Type B pancreatic cell (in vitro differentiated cells): ENCODE results near the gene CEBPG. TPM values are rescaled to one million over a fixed set of nuclear protein-coding genes. Genes with fewer than 3 reads are reported as not detected.

Source experiments
- DNase-seq: peaks from one replicate; pipeline ENCODE4 v3.0.0; 2021; ENCODE audit warnings: mixed read lengths; ENCODE audit not compliant: unreplicated experiment; ENCODE audit errors: extremely low spot score
- H3K27ac Mint-ChIP-seq: 2 replicates; pipeline ENCODE4 v1.8.0; 2021; ENCODE audit warnings: mild to moderate bottlenecking, mixed read lengths
- H3K27me3 Mint-ChIP-seq: 2 replicates; pipeline ENCODE4 v1.8.0; 2021; ENCODE audit warnings: mixed read lengths
- H3K36me3 Mint-ChIP-seq: 2 replicates; pipeline ENCODE4 v1.8.0; 2021; ENCODE audit warnings: mixed read lengths
- H3K4me1 Mint-ChIP-seq: one replicate; pipeline ENCODE4 v1.8.0; 2021; ENCODE audit warnings: mixed read lengths; ENCODE audit not compliant: unreplicated experiment
- H3K4me3 Mint-ChIP-seq: 2 replicates; pipeline ENCODE4 v1.8.0; 2021; ENCODE audit warnings: mild to moderate bottlenecking, mixed read lengths
- H3K9me3 Mint-ChIP-seq: 2 replicates; pipeline ENCODE4 v1.8.0; 2021; ENCODE audit warnings: mixed read lengths
- CTCF ChIP-seq: fragments of 200-600 bp; sonication (generic); conservative IDR thresholded peaks from 2 replicates; pipeline ENCODE4 v1.5.0; 2021; ENCODE audit warnings: antibody characterized with exemption, mild to moderate bottlenecking
- total RNA-seq: library from RNA; stranded (reverse); gene quantifications from 2 replicates; pipeline ENCODE4 v1.2.1, GENCODE V29; 2021; ENCODE audit warnings: low replicate concordance

The CEBPG gene
- total RNA-seq, 1 donor from 2014 or later, result 30.1 TPM

DNA sequence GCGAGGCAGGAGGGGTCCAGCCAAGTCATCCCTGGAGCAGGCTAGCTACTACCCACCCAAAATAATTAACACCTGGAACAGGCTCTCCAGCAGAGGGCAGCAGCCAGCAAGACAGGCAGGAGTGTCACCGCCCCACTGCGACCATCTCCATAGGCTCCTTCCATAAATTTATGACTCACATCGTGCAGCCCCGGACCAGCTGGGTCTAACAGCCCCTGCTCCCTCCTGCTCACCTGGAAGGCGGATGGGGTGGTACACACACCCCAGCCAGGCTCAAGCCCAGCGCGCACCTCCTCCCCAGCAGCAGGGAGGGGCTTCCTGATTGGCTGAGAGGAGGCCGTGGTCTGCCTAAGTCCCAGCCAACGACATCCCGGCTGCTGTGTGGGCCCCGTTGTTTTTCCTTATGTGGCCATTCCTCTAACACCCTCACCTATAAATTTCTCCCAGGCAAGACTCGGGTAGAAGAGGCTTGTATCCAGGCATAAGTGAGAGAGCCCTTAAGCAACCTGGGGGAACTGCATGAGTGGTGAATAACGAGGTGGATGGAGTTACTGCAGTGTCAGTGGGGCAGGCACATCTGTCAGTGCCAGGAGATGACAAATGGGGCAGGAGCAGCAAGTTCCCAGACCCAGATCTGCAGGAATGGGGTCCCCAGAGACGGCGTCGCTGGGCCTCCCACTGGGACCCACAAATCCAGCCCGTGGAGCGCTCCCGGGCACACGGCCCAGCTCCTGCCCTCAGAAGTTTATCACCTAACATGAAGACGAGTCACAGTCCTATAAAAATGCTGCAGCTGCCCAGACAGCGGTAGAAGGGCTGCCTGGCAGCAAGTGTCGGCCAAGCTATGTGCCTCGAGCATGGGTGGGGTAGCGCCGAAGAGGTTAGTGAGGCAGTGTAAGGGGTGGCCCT lies 43.1 kb downstream of the CEBPG start:
- H3K4me3 Mint-ChIP-seq, result no peak overlapping the region
- TF ChIP-seq CTCF, result peak; percentile 83
- no peak overlapping the region for H3K27ac Mint-ChIP-seq
- peaks cover 5% of the 10 kb centered on the region for H3K4me1 Mint-ChIP-seq
- no peaks in the 10 kb centered on the region for H3K9me3 Mint-ChIP-seq
- DNase-seq, result no peak
- H3K27me3 Mint-ChIP-seq, result no peaks in the 10 kb centered on the region
- no peaks in the 10 kb centered on the region for H3K36me3 Mint-ChIP-seq

DNA sequence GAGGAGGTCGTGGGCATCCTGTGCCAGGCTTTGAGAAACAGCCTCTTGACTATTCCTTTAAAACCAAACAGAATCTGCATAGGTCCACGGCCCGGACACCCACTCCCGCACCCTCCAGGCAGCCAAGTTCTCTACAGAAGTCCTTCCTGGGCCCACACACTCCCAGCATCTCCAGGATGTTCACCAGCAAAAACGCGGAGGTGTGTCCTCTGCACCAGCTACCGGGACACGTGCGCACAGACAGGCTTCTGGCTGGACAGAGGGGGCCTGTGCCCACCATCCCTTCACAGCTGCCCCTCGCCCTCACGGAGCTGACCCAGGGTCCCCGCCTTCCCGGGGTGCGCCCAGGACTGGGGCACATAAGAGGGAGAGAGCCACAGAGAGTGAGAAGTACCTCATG lies 44.2 kb downstream of the CEBPG start:
- no peak for TF ChIP-seq CTCF
- Mint-ChIP-seq H3K9me3 (no peaks in the 10 kb centered on the region), H3K4me3 (no peak overlapping the region), H3K36me3 (no peaks in the 10 kb centered on the region), H3K4me1 (peaks cover 5% of the 10 kb centered on the region), H3K27me3 (no peaks in the 10 kb centered on the region), H3K27ac (no peak overlapping the region)
- DNase-seq, result no peak

DNA sequence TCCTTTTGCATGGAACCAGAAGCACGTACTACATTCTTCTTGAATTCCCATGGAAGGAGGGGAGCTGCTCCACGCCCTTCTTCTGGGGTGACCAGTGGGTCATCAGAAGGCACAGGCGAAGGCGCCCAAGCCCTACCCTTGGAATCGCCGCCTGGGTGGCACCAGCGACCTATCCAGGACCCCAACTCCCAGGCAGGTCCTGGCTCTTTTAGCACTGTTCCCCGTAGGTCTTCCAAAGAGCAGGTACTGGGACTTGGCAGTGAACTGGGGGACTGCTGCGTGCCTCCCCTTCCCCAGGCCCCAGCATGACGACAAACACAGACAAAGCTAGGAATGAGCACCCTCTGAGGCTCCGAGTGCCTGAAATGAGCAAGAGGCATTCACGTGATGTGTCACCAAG lies 45.0 kb downstream of the CEBPG start:
- Mint-ChIP-seq H3K9me3 (no peaks in the 10 kb centered on the region), H3K4me3 (no peak overlapping the region), H3K27me3 (no peaks in the 10 kb centered on the region), H3K4me1 (peaks cover 5% of the 10 kb centered on the region), H3K27ac (no peak overlapping the region), H3K36me3 (no peaks in the 10 kb centered on the region)
- no peak for TF ChIP-seq CTCF
- DNase-seq, result no peak

- Mint-ChIP-seq H3K4me3 (no peak overlapping the region), H3K36me3 (no peaks in the 10 kb centered on the region), H3K9me3 (no peaks in the 10 kb centered on the region), H3K27ac (no peak overlapping the region), H3K4me1 (peaks cover 5% of the 10 kb centered on the region), H3K27me3 (no peaks in the 10 kb centered on the region)
- DNase-seq, result no peak
- TF ChIP-seq CTCF, result no peak
Measured at GRCh38 chr19:33418871-33419787, 45.6 kb downstream of the CEBPG start.

GRCh38 chr19:33419788-33420130 lies 46.2 kb downstream of the CEBPG start:
- Mint-ChIP-seq H3K4me1 (peaks cover 5% of the 10 kb centered on the region), H3K27me3 (no peaks in the 10 kb centered on the region), H3K4me3 (no peak overlapping the region), H3K36me3 (no peaks in the 10 kb centered on the region), H3K9me3 (no peaks in the 10 kb centered on the region), H3K27ac (no peak overlapping the region)
- no peak for DNase-seq
- TF ChIP-seq CTCF, result no peak
